ENCODE data around the gene LSAMP. TPM values are rescaled to one million over a fixed set of nuclear protein-coding genes. Genes with fewer than 3 reads are reported as not detected.

The LSAMP gene
- total RNA-seq, 2 donors from 2014 or later, result 1.1 to 5.9 TPM

DNA sequence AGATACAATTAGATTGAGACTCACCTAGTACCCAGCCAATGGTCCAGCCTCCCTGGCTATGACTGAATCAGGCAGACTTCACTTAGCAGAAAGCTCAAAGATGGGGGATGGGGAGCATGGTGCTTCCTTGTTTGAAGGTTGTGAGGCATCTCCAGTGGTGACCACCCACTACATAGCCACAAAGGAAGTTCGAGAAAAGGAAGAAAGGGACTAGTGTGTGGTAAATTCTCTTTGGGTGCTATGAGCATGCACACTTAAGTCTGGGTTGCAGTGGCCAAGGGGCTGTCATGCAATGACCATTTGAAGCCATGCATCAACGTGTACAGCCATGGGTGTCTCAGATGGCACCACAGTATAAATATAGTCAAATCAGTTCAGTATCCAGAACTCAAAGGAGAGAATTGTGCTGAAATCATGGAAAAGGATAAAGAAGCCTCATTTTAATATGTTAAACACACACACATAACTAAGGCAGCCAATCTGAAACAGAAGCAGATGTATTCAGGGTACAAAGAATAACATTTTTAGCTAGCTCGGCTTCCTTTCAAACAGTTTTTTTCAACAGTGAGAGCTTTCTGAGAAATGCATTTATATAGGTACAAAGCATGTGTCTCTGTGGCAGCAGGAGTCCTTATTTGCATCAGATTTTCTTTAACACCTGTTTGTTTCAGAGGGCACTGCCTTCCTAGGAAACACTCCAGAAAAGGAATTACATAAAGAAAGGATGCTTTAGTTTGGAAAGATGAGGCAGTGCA lies 546.5 kb downstream of the LSAMP start:
- Histone ChIP-seq H3K9ac (ENCODE audit: low read depth in 2 of 2, low read length in 2 of 2) (no peak overlapping the region), H3K27me3 (no peaks in the 10 kb centered on the region), H3K4me3 (no peak overlapping the region), H3K36me3 (no peaks in the 10 kb centered on the region), H3K27ac (no peak overlapping the region), H3K9me3 (no peaks in the 10 kb centered on the region), H3K4me1 (no peaks in the 10 kb centered on the region)
- DNase-seq, result no peak
- intact Hi-C loops (cut with DNase I), result no loop called here
- TF ChIP-seq, protein P1, sequence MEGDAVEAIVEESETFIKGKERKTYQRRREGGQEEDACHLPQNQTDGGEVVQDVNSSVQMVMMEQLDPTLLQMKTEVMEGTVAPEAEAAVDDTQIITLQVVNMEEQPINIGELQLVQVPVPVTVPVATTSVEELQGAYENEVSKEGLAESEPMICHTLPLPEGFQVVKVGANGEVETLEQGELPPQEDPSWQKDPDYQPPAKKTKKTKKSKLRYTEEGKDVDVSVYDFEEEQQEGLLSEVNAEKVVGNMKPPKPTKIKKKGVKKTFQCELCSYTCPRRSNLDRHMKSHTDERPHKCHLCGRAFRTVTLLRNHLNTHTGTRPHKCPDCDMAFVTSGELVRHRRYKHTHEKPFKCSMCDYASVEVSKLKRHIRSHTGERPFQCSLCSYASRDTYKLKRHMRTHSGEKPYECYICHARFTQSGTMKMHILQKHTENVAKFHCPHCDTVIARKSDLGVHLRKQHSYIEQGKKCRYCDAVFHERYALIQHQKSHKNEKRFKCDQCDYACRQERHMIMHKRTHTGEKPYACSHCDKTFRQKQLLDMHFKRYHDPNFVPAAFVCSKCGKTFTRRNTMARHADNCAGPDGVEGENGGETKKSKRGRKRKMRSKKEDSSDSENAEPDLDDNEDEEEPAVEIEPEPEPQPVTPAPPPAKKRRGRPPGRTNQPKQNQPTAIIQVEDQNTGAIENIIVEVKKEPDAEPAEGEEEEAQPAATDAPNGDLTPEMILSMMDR (IDR thresholded peaks at IDR 0.05), result no peak

DNA sequence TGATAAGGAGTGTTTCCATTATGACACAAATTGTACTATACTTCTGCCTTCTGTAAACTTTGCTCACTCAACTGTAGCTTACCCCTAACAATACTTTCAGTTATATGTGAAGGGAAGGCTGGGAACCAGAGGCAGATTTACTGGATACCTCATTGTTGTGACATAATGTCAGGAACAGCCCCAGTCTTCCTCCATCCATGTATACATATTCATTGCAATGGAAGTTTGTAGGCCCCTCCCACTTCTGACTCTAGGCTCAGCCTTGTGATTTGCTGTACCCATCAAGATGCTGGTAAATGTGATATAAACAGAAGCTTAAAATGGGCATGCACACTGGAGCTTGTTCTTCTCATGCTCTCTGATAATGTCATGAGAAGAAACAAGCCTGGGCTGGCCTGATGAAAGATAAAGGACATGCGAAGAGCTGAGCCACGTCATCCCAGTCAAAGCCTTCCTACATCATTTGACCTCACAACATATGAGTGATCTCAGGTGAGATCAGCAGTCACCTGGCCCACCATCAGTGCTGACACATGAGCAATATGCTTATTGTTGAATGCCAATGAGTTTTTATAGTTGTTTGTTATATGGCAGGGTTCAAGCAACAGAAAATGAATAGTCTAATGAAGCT lies 554.2 kb downstream of the LSAMP start:
- intact Hi-C loops (cut with DNase I), result no loop called here
- TF ChIP-seq, protein P1 (IDR thresholded peaks at IDR 0.05), result no peak
- H3K36me3 ChIP-seq, result no peaks in the 10 kb centered on the region

DNA sequence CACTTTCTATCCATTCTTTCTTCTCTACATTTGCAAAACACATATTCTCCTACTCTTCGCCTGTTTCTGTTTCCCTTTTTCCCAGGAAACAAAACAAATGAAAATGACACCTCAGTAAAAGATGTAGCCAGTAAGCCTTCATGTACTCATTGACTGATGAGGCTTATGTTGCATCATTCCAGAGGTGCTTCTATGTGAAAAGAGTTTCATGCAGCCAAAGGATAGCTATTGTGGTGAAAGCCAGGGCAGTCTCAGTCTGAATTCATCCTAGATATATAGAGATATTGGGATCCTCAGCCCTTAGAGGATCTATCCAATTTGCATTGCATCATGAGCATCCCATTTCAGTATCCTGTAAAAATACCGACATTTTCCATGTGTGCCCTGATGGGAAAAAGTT lies 554.7 kb downstream of the LSAMP start:
- DNase-seq, result no peak
- intact Hi-C loops (cut with DNase I), result no loop called here
- no peak overlapping the region for H3K4me3 ChIP-seq
- no peak overlapping the region for H3K9ac ChIP-seq (ENCODE audit: low read depth in 2 of 2, low read length in 2 of 2)
- no peaks in the 10 kb centered on the region for H3K27me3 ChIP-seq
- TF ChIP-seq, protein P1 (IDR thresholded peaks at IDR 0.05), result no peak
- H3K27ac ChIP-seq, result no peak overlapping the region
- no peaks in the 10 kb centered on the region for H3K36me3 ChIP-seq
- no peaks in the 10 kb centered on the region for H3K9me3 ChIP-seq
- H3K4me1 ChIP-seq, result no peaks in the 10 kb centered on the region

More for the DNA sequence above, 554.2 kb downstream of the LSAMP start:
- H3K9ac ChIP-seq (ENCODE audit: low read depth in 2 of 2, low read length in 2 of 2), result no peak overlapping the region
- no peak for DNase-seq
- no peak overlapping the region for H3K27ac ChIP-seq
- H3K9me3 ChIP-seq, result no peaks in the 10 kb centered on the region
- no peaks in the 10 kb centered on the region for H3K4me1 ChIP-seq
- H3K27me3 ChIP-seq, result no peaks in the 10 kb centered on the region
- H3K4me3 ChIP-seq, result no peak overlapping the region

DNA sequence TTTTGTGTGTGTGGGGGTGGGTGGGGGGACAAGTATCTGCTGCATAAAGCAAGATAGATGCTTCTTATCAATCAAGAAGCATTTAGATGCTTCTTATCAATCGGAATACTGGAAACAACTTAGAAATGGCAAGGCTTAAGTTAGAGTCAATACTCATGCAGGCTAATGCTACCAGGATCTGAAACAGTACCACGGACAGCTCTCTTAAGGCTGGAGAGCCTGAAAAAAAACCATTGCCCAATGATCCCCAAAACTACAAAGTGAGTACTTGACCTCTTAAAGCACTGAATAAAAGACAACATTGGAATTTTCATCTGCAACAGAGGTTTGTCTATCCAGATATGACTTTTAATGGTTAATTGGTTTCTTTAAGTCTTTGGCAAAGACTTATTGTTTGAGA lies 559.7 kb downstream of the LSAMP start:
- H3K9me3 ChIP-seq, result no peaks in the 10 kb centered on the region
- TF ChIP-seq, protein P1 (IDR thresholded peaks at IDR 0.05), result no peak
- H3K4me3 ChIP-seq, result no peak overlapping the region
- H3K36me3 ChIP-seq, result no peaks in the 10 kb centered on the region
- H3K9ac ChIP-seq (ENCODE audit: low read depth in 2 of 2, low read length in 2 of 2), result no peak overlapping the region
- no peaks in the 10 kb centered on the region for H3K4me1 ChIP-seq
- intact Hi-C loops (cut with DNase I), result no loop called here
- H3K27me3 ChIP-seq, result no peaks in the 10 kb centered on the region
- no peak overlapping the region for H3K27ac ChIP-seq
- DNase-seq, result no peak

DNA sequence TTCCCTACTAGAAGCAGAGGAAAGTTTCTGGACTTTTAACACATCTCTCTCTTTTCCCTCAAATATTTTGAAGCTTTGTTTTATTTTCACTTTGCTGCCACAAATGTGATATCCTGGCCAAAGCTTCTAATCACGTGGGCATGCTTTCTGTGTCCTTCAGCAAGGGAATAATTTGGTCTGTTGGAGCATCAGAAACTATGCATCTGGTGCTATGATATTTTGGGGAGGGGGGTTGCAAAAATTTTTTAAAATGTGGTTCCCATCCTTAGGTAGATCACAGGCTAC lies 567.7 kb downstream of the LSAMP start:
- intact Hi-C loops (cut with DNase I), result no loop called here
- H3K4me3 ChIP-seq, result no peak overlapping the region

More for the DNA sequence above, 567.7 kb downstream of the LSAMP start:
- Histone ChIP-seq H3K9me3 (no peaks in the 10 kb centered on the region), H3K36me3 (no peaks in the 10 kb centered on the region), H3K4me1 (no peaks in the 10 kb centered on the region), H3K27ac (no peak overlapping the region), H3K27me3 (no peaks in the 10 kb centered on the region), H3K9ac (ENCODE audit: low read depth in 2 of 2, low read length in 2 of 2) (no peak overlapping the region)
- no peak for DNase-seq
- TF ChIP-seq, protein P1 (IDR thresholded peaks at IDR 0.05), result no peak

Data from colonic mucosa (tissue), 4 donors.